Peyer's patch (tissue), 4 donors: ENCODE data around the gene CAPS2. TPM values are rescaled to one million over a fixed set of nuclear protein-coding genes. Genes with fewer than 3 reads are reported as not detected.
A peak's percentile ranks its signal among the peaks of the same experiment; 100 is the strongest.

Source experiments
- DNase-seq, 3 donors: peaks; one replicate each; pipeline ENCODE4 v3.0.0-alpha.2; 2017 to 2019
- H3K27ac ChIP-seq, 4 donors: fragments of 200-600 bp; sonication (generic); one replicate each; pipeline ENCODE4 v1.5.1; 2016 to 2019
- H3K27me3 ChIP-seq, 2 donors: fragments of 200-600 bp; sonication (generic); one replicate each; pipeline ENCODE4 v1.5.1; 2019
- H3K36me3 ChIP-seq, 3 donors: fragments of 200-600 bp; sonication (generic); one replicate each; pipeline ENCODE4 v1.5.1; 2016 to 2019
- H3K4me1 ChIP-seq, 4 donors: fragments of 200-600 bp; sonication (generic); one replicate each; pipeline ENCODE4 v1.5.1; 2016 to 2019
- H3K4me3 ChIP-seq, 4 donors: fragments of 200-600 bp; sonication (generic); 1 replicate in 3 of 4; 2 replicates in 1 of 4; pipeline ENCODE4 v1.5.1; 2016 to 2019; ENCODE audit warnings: mild to moderate bottlenecking in 1 of 4
- H3K9me3 ChIP-seq, 4 donors: fragments of 200-600 bp; sonication (generic); one replicate each; pipeline ENCODE4 v1.5.1; 2016 to 2019; ENCODE audit warnings: mild to moderate bottlenecking in 1 of 4
- POLR2A ChIP-seq, 2 donors: fragments of 450-650 bp; IDR thresholded peaks; one replicate each; pipeline ENCODE4 v1.5.1; 2017; ENCODE audit warnings: antibody characterized with exemption in 2 of 2, mild to moderate bottlenecking in 2 of 2, moderate library complexity in 2 of 2
- total RNA-seq, 4 donors: library from RNA; depleted of rRNA; stranded (reverse); fragments of >200 nt; gene quantifications; one replicate each; pipeline ENCODE4 v1.1.0, GENCODE V29; 2016
- TF ChIP-seq, protein P1 (sequence below), 6 experiments: fragments of 450-650 bp in 4 of 6; fragments of 200-600 bp in 2 of 6; sonication (generic) in 1 of 6; IDR thresholded peaks; one replicate each; pipeline ENCODE4 v1.5.1; 2017 to 2019; ENCODE audit warnings: antibody characterized with exemption in 6 of 6, mild to moderate bottlenecking in 3 of 6, moderate library complexity in 1 of 6

CAPS2 gene
- 10 to 100 TPM; 10.2 to 22.3 (median 16.0) TPM for total RNA-seq

GRCh38 chr12:75329918-75330826 is at the start of gene CAPS2:
TSS of gene CAPS2 (minus strand) at chr12:75330324. CDS start at chr12:75326498, 3,826 bp downstream.
- no peaks in the 10 kb centered on the region for H3K36me3 ChIP-seq
- no peaks in the 10 kb centered on the region for H3K4me1 ChIP-seq
- no peaks in the 10 kb centered on the region for H3K27me3 ChIP-seq
- peak within 1 kb of the TSS; percentile 31 to 65 (median 53) for H3K4me3 ChIP-seq
- no peaks in the 10 kb centered on the region for H3K9me3 ChIP-seq
- TF ChIP-seq, protein P1, sequence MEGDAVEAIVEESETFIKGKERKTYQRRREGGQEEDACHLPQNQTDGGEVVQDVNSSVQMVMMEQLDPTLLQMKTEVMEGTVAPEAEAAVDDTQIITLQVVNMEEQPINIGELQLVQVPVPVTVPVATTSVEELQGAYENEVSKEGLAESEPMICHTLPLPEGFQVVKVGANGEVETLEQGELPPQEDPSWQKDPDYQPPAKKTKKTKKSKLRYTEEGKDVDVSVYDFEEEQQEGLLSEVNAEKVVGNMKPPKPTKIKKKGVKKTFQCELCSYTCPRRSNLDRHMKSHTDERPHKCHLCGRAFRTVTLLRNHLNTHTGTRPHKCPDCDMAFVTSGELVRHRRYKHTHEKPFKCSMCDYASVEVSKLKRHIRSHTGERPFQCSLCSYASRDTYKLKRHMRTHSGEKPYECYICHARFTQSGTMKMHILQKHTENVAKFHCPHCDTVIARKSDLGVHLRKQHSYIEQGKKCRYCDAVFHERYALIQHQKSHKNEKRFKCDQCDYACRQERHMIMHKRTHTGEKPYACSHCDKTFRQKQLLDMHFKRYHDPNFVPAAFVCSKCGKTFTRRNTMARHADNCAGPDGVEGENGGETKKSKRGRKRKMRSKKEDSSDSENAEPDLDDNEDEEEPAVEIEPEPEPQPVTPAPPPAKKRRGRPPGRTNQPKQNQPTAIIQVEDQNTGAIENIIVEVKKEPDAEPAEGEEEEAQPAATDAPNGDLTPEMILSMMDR (IDR thresholded peaks at IDR 0.05): peak in 1 of 6 experiments; percentile 8
- TF ChIP-seq POLR2A (IDR thresholded peaks at IDR 0.05): peak in 1 of 2 donors; percentile 51
- H3K27ac ChIP-seq: peak within 1 kb of the TSS in 2 of 4 donors; percentile 12 to 46
- peak; percentile 48 to 86 (median 85) for DNase-seq

DNA sequence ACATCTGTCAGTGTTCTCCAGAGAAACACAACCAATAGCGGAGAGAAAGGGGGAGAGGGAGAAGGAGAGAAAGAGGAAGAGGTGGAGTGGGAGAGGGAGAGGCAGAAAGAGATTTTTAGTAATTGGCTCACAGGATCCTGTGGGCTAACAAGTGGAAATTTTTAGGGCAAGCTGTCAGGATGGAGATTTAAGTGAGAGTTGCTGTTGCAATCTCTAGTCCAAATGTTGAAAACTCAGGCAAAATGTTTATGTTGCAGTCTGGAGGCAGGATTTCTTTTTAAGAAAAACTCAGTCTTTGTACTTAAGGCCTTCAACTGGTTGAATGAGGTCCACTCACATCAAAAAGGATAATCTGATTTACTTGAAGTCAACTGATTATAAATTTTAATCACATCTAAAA is 48.2 kb upstream of the CAPS2 start:
- no peaks in the 10 kb centered on the region for H3K4me1 ChIP-seq
- no peaks in the 10 kb centered on the region for H3K9me3 ChIP-seq
- no peak for TF ChIP-seq POLR2A (IDR thresholded peaks at IDR 0.05)
- TF ChIP-seq, protein P1 (IDR thresholded peaks at IDR 0.05): no peak
- no peak overlapping the region for H3K27ac ChIP-seq
- DNase-seq: no peak
- H3K27me3 ChIP-seq: no peaks in the 10 kb centered on the region
- H3K4me3 ChIP-seq: no peak overlapping the region
- H3K36me3 ChIP-seq: no peaks in the 10 kb centered on the region

DNA sequence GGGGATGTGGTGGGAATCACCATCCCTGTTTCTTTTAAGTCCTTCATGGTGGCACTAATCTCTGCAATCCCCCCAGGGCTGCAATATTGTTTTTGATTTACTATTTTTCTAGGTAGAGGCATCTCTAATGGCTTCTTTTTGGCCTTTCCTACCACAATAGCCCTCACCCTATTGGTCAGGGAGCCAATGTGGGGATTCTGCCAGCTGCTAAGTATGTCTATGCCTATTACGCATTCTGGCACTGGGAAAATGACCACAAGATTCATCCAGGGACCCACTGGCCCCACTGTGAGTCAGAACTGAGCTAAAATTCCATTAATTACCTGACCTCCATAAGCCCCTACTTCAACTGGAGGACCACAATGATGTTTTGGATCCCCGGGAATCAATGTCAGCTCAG is 44.8 kb upstream of the CAPS2 start:
- no peak overlapping the region for H3K4me3 ChIP-seq
- no peaks in the 10 kb centered on the region for H3K36me3 ChIP-seq
- H3K27ac ChIP-seq: no peak overlapping the region
- H3K27me3 ChIP-seq: no peaks in the 10 kb centered on the region
- no peak for DNase-seq
- H3K9me3 ChIP-seq: no peaks in the 10 kb centered on the region
- H3K4me1 ChIP-seq: no peaks in the 10 kb centered on the region
- TF ChIP-seq POLR2A (IDR thresholded peaks at IDR 0.05): no peak

- Histone ChIP-seq H3K36me3 (no peaks in the 10 kb centered on the region), H3K4me3 (no peak overlapping the region), H3K27ac (no peak overlapping the region), H3K27me3 (no peaks in the 10 kb centered on the region), H3K4me1 (no peaks in the 10 kb centered on the region), H3K9me3 (no peaks in the 10 kb centered on the region)
- TF ChIP-seq, protein P1 (IDR thresholded peaks at IDR 0.05): no peak
- no peak for TF ChIP-seq POLR2A (IDR thresholded peaks at IDR 0.05)
- DNase-seq: no peak
Observed at GRCh38 chr12:75366629-75367028, 36.5 kb upstream of the CAPS2 start.

DNA sequence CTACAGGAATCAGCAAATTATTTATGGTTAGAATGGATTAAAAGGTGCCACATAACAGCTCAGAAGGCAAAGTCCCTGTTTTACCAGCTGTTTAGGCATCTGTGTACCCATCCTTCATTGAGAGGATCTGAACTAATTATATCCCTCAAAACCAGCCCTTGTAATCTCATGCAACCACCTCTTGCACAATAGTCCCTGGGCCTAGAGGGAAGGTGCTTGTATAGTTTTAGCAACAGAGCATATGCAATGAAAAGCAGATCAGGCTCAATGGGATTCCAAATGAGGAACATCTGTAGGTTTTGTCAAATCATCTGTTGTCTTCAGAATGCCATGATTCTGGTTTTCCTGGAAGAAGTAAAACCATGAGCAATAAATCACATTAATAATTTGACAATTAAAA is 34.8 kb upstream of the CAPS2 start:
- no peak for DNase-seq
- Histone ChIP-seq H3K4me1 (no peaks in the 10 kb centered on the region), H3K36me3 (no peaks in the 10 kb centered on the region), H3K9me3 (no peaks in the 10 kb centered on the region), H3K27me3 (no peaks in the 10 kb centered on the region), H3K27ac (no peak overlapping the region), H3K4me3 (no peak overlapping the region)
- TF ChIP-seq, protein P1 (IDR thresholded peaks at IDR 0.05): no peak

DNA sequence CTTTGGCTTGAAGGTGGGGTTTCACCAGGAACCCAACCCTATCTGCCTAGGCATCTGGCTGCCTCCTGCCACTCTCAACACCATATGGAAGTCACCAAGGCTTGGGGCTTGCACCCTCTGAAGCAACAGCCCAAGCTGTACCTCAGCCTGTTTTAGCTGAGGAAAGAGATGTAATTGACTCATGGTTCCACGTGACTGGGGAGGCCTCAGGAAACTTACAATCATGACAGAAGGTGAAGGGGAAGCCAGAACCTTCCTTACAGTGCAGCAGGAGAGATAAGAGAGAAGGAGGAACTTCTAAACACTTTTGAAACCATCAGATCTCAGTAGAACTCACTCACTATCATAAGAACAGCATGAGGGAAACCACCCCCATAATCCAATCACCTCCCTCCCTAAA is 31.3 kb upstream of the CAPS2 start:
- H3K27ac ChIP-seq: no peak overlapping the region
- H3K4me3 ChIP-seq: no peak overlapping the region
- TF ChIP-seq, protein P1 (IDR thresholded peaks at IDR 0.05): no peak
- TF ChIP-seq POLR2A (IDR thresholded peaks at IDR 0.05): no peak
- no peaks in the 10 kb centered on the region for H3K9me3 ChIP-seq
- DNase-seq: no peak
- H3K4me1 ChIP-seq: no peaks in the 10 kb centered on the region
- H3K27me3 ChIP-seq: no peaks in the 10 kb centered on the region
- no peaks in the 10 kb centered on the region for H3K36me3 ChIP-seq
